Stomach (tissue), 9 donors: ENCODE data around the gene WFDC9. TPM values are rescaled to one million over a fixed set of nuclear protein-coding genes. Genes with fewer than 3 reads are reported as not detected.
"Not testable (repeated sequence)": the region's sequence is repeated elsewhere in the genome, so short reads cannot be mapped to it uniquely, and the experiment has no call there.

Experiments used
- DNase-seq, 2 donors: peaks; one replicate each; pipeline versions ENCODE4 v3.0.0 to v3.0.0-alpha.2; 2013 to 2019
- H3K27ac ChIP-seq, 5 donors: fragments of 200-600 bp in 4 of 5; sonication (generic) in 4 of 5; one replicate each; pipeline ENCODE4 v1.5.1; 2013 to 2019; ENCODE audit warnings: mild to moderate bottlenecking in 1 of 5, moderate library complexity in 1 of 5
- H3K27me3 ChIP-seq, 3 donors: fragments of 200-600 bp; sonication (generic); one replicate each; pipeline ENCODE4 v1.5.1; 2017 to 2019; ENCODE audit warnings: mixed run types in 1 of 3
- H3K36me3 ChIP-seq, 4 donors: fragments of 200-600 bp; sonication (generic); 1 replicate in 3 of 4; 2 replicates in 1 of 4; pipeline ENCODE4 v1.5.1; 2016 to 2019
- H3K4me1 ChIP-seq, 4 donors: fragments of 200-600 bp; sonication (generic); one replicate each; pipeline ENCODE4 v1.5.1; 2016 to 2019
- H3K4me3 ChIP-seq, 4 donors: fragments of 200-600 bp; sonication (generic) in 3 of 4; one replicate each; pipeline ENCODE4 v1.5.1; 2016 to 2019; ENCODE audit warnings: mild to moderate bottlenecking in 1 of 4
- H3K9me3 ChIP-seq, 4 donors: fragments of 200-600 bp; sonication (generic); one replicate each; pipeline ENCODE4 v1.5.1; 2016 to 2019
- EP300 ChIP-seq: sonication (generic); formaldehyde crosslinking; IDR thresholded peaks from one replicate; pipeline ENCODE4 v1.6.1; 2017; ENCODE audit warnings: antibody characterized with exemption
- POLR2A ChIP-seq, 4 donors: fragments of 450-650 bp; IDR thresholded peaks; one replicate each; pipeline ENCODE4 v1.6.1; 2016; ENCODE audit warnings: antibody characterized with exemption in 4 of 4, control low read depth in 2 of 4, mild to moderate bottlenecking in 1 of 4, moderate library complexity in 1 of 4
- POLR2AphosphoS5 ChIP-seq, 3 donors: sonication (generic); formaldehyde crosslinking; IDR thresholded peaks; one replicate each; pipeline ENCODE4 v1.6.1; 2016; ENCODE audit warnings: antibody characterized with exemption in 3 of 3
- WGBS, 5 donors: extraction: QIAGEN DNeasy Blood & Tissue Kit in 3 of 5; methylation state at CpG; one replicate each; pipeline versions ENCODE4 v1.1.5 to v1.1.7; 2013 to 2018; 5-methylcytosine and 5-hydroxymethylcytosine counted together
- intact Hi-C: fragments of 100-400 bp; cut with DNase I; formaldehyde crosslinking; loops from one replicate; pipeline ENCODE4 v1.15.1; 2023; ENCODE audit warnings: low total_unique reads
- polyA plus RNA-seq, 3 donors: library from polyadenylated mRNA; stranded (reverse); fragments of 200-250 nt; gene quantifications; one replicate each; pipeline ENCODE4 v1.2.3, GENCODE V29; 2013
- total RNA-seq, 5 donors: library from RNA; depleted of rRNA; stranded (reverse); fragments of >200 nt; gene quantifications; one replicate each; pipeline versions ENCODE4 v1.1.0 to v1.2.3, GENCODE V29; 2014 to 2016
- TF ChIP-seq, protein P1 (sequence below), 7 experiments: fragments of 450-650 bp in 4 of 7; fragments of 200-600 bp in 3 of 7; sonication (generic) in 3 of 7; IDR thresholded peaks; one replicate each; pipeline ENCODE4 v1.5.1; 2016 to 2019; ENCODE audit warnings: antibody characterized with exemption in 7 of 7, control low read depth in 2 of 7, mild to moderate bottlenecking in 1 of 7
- donor health status: healthy with polysubstance abuse.
- donor health status: Bipolar disorder and iron deficiency.
- donor health status: healthy.

Gene WFDC9
- total and polyA plus RNA-seq, 8 donors, result not detected

DNA sequence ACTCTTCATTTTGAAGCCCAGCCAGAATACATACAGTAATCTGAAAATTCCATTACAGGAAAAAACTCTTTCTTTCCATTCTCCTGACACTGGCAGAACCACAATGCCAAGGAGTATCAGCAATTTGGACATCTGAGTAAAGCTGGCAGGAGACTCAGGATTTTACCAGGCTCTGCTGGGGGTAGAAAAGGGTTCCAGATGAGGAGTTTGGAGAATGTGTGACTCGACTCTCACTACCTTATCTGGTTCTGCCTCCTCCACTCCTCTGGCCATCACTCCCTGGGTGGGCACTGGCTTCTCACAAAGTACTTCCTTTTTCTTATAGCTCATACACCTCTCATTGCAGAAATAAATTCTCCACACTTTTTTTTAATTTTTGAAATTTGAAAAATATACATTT, 41.4 kb downstream of the WFDC9 start:
- Histone ChIP-seq H3K27ac (no peak overlapping the region), H3K36me3 (no peaks in the 10 kb centered on the region), H3K4me3 (no peak overlapping the region), H3K27me3 (no peaks in the 10 kb centered on the region), H3K9me3 (peaks cover 0 to 11% (median 5%) of the 10 kb centered on the region in 4 donors), H3K4me1 (no peaks in the 10 kb centered on the region)
- DNase-seq, result no peak
- intact Hi-C loops, result no loop called here
- 11 to 30% (median 19%) methylated on average over 1 of the region's 1 CpG for WGBS, 5 donors
- TF ChIP-seq, protein P1, sequence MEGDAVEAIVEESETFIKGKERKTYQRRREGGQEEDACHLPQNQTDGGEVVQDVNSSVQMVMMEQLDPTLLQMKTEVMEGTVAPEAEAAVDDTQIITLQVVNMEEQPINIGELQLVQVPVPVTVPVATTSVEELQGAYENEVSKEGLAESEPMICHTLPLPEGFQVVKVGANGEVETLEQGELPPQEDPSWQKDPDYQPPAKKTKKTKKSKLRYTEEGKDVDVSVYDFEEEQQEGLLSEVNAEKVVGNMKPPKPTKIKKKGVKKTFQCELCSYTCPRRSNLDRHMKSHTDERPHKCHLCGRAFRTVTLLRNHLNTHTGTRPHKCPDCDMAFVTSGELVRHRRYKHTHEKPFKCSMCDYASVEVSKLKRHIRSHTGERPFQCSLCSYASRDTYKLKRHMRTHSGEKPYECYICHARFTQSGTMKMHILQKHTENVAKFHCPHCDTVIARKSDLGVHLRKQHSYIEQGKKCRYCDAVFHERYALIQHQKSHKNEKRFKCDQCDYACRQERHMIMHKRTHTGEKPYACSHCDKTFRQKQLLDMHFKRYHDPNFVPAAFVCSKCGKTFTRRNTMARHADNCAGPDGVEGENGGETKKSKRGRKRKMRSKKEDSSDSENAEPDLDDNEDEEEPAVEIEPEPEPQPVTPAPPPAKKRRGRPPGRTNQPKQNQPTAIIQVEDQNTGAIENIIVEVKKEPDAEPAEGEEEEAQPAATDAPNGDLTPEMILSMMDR (IDR thresholded peaks at IDR 0.05), result no peak
- no peak for TF ChIP-seq EP300
- no peak for TF ChIP-seq POLR2AphosphoS5 (IDR thresholded peaks at IDR 0.05)

DNA sequence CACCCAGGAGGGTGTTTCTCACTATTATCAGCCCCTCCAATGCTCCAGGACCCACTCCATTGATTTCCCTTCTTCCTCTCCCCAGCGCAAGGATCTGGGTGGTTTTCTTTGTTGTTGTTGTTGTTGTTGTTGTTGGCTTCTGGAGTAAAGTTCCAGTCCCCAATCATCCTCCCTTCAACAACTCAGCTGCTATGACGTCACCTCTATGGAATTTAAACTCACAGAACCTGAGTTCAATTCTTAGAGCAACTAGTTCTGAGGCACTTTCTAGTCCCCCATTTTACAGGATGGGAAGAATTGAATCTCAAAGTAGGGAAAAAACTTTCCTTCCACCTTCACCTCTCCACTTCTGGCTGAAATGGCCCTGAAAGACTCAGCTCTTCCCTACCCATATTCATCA, 42.3 kb downstream of the WFDC9 start:
- H3K36me3 ChIP-seq, result no peaks in the 10 kb centered on the region
- WGBS, 5 donors, result 66 to 86% (median 78%) methylated on average over 2 of the region's 2 CpGs
- peaks cover 0 to 6% (median 0%) of the 10 kb centered on the region in 3 donors for H3K27me3 ChIP-seq
- no peaks in the 10 kb centered on the region for H3K4me1 ChIP-seq
- no peak overlapping the region for H3K27ac ChIP-seq
- peaks cover 0 to 8% (median 5%) of the 10 kb centered on the region in 4 donors for H3K9me3 ChIP-seq
- intact Hi-C loops, result no loop called here
- no peak for DNase-seq
- TF ChIP-seq EP300 (no peak), POLR2A (IDR thresholded peaks at IDR 0.05) (no peak), POLR2AphosphoS5 (IDR thresholded peaks at IDR 0.05) (no peak)
- TF ChIP-seq, protein P1 (IDR thresholded peaks at IDR 0.05), result no peak
- H3K4me3 ChIP-seq, result no peak overlapping the region

DNA sequence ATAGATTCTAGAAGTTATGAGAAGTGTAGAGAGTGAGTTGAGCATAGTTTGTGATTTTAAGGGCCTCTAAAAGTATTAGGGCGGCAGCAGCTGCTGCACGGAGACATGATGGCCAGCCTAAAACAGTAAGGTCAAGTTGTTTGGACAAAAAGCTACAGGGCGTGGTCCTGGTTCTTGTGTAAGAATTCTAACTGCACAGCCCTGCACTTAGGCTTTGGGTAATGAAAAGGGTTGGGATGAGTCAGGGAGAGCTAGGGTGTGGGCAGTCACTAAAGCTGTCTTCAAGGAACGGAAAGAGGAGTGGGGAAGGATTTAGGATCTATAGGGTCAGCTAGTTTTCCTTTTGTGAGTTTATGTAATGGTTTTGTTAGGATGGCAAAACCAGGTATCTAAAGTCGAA, 45.1 kb downstream of the WFDC9 start:
- H3K4me1 ChIP-seq, DNase-seq, intact Hi-C loops, H3K4me3 ChIP-seq, H3K27ac ChIP-seq, H3K36me3 ChIP-seq, H3K9me3 ChIP-seq: not testable (repeated sequence)
- peaks cover 0 to 24% (median 3%) of the 10 kb centered on the region in 3 donors for H3K27me3 ChIP-seq
- WGBS, 5 donors, result 77 to 89% (median 87%) methylated on average over 5 of the region's 5 CpGs

DNA sequence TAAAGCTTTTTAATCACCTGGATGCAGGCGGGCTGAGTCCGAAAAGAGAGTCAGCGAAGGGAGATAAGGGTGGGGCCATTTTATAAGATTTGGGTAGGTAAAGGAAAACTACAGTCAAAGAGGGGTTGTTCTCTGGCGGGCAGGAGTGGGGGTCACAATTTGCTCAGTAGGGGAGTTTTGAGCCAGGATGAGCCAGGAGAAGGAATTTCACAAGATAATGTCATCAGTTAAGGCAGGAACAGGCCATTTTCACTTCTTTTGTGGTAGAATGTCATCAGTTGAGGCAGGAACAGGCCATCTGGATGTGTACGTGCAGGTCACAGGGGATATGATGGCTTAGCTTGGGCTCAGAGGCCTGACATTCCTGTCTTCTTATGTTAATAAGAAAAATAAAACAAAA, 46.8 kb downstream of the WFDC9 start:
- intact Hi-C loops, H3K27ac ChIP-seq, H3K4me1 ChIP-seq, DNase-seq, H3K36me3 ChIP-seq, H3K4me3 ChIP-seq, H3K9me3 ChIP-seq: not testable (repeated sequence)
- peaks cover 0 to 26% (median 3%) of the 10 kb centered on the region in 3 donors for H3K27me3 ChIP-seq
- 69 to 88% (median 86%) methylated on average over 5 of the region's 5 CpGs for WGBS, 5 donors

DNA sequence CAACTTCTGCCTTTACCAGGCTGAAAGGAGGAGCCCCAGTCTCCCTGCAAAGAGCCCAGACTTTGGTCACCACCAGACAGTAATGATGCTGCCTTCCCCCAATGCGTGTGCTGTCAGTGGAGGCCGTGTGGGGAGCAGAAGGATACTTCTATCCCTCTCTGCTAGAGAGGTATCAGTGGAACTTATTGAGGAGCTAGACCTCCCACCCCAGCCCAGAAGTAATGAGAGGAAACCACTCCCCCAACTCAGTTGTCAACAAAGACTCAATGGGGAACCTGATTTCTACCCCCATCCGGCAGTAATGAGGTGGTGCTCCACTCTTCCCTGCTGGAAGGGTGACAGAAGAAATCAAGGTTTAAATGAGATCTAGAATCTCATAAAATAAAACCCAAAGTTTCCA, 47.6 kb downstream of the WFDC9 start:
- DNase-seq, result no peak
- Histone ChIP-seq H3K4me3 (no peak overlapping the region), H3K27me3 (peaks cover 0 to 33% (median 3%) of the 10 kb centered on the region in 3 donors), H3K36me3 (no peaks in the 10 kb centered on the region), H3K4me1 (no peaks in the 10 kb centered on the region), H3K9me3 (no peaks in the 10 kb centered on the region), H3K27ac (no peak overlapping the region)
- no peak for TF ChIP-seq EP300
- TF ChIP-seq, protein P1 (IDR thresholded peaks at IDR 0.05), result no peak
- TF ChIP-seq POLR2AphosphoS5 (IDR thresholded peaks at IDR 0.05), result no peak
- TF ChIP-seq POLR2A (IDR thresholded peaks at IDR 0.05), result no peak
- intact Hi-C loops, result no loop called here
- 59 to 77% (median 72%) methylated on average over 3 of the region's 3 CpGs for WGBS, 5 donors
